Measurements from ENCODE around the gene GMIP. TPM values are rescaled to one million over a fixed set of nuclear protein-coding genes. Genes with fewer than 3 reads are reported as not detected.

GMIP gene
- total and polyA plus RNA-seq, 2 of the 13 experiments (the other 11 are each of a cell fraction or from before 2014, with no cell fraction given): 1.5 to 1.8 TPM

GRCh38 chr19:19668230-19669012 lies 25.0 kb upstream of the GMIP start, which contains the start of gene ZNF101 (continued):
- peak; percentile 92 for TF ChIP-seq PAXIP1 (CRISPR knock-in tag; conservative IDR thresholded peaks at IDR 0.05)
- TF ChIP-seq ZNF768 (CRISPR knock-in tag; IDR thresholded peaks at IDR 0.05): peak; percentile 22; the same call in 1 of the 2 replicates
- TF ChIP-seq KMT2A (CRISPR knock-in tag; IDR thresholded peaks at IDR 0.05): peak; percentile 53; the same call in 1 of the 2 replicates
- TF ChIP-seq SKIL (CRISPR knock-in tag; IDR thresholded peaks at IDR 0.05; ENCODE audit: borderline replicate concordance): peak; percentile 97
- peak; percentile 83 for TF ChIP-seq TAF1 (CRISPR knock-in tag; IDR thresholded peaks at IDR 0.05)
- TF ChIP-seq ASH2L (IDR thresholded peaks at IDR 0.05; ENCODE audit: insufficient read length, low read depth, low read length): peak; percentile 71
- no peak for TF ChIP-seq WIZ (CRISPR knock-in tag; IDR thresholded peaks at IDR 0.05)
- TF ChIP-seq NFYC (CRISPR knock-in tag; IDR thresholded peaks at IDR 0.05): peak; percentile 95
- peak; percentile 41; the same call in 1 of the 2 replicates for TF ChIP-seq MTA1 (CRISPR knock-in tag; IDR thresholded peaks at IDR 0.05; ENCODE audit: borderline replicate concordance)
- TF ChIP-seq KLF11 (CRISPR knock-in tag; IDR thresholded peaks at IDR 0.05): no peak
- TF ChIP-seq HCFC1 (IDR thresholded peaks at IDR 0.05; ENCODE audit: low read depth, low read length): no peak; the same call in 1 of the 2 replicates
- TF ChIP-seq MED1 (CRISPR knock-in tag; IDR thresholded peaks at IDR 0.05): peak; percentile 71
- TF ChIP-seq ZNF501 (CRISPR knock-in tag; IDR thresholded peaks at IDR 0.05): peak; percentile 61
- 0 out of 2 replicates have a peak, but pooled peaks have one; percentile 31 for TF ChIP-seq ZNF318 (CRISPR knock-in tag; IDR thresholded peaks at IDR 0.05)
- TF ChIP-seq TBP (CRISPR knock-in tag; IDR thresholded peaks at IDR 0.05): no peak

Data from HepG2 (cell line).